Measurements from ENCODE around the gene SUPT6H.
"Not testable (repeated sequence)": the region's sequence is repeated elsewhere in the genome, so short reads cannot be mapped to it uniquely, and the experiment has no call there.

The SUPT6H gene

GRCh38 chr17:28646039-28646754 is 15.8 kb upstream of the SUPT6H start:
- Histone ChIP-seq H3K36me3 (ENCODE audit: control insufficient read depth in 1 of 2, insufficient read depth in 2 of 2, low read length in 2 of 2) (peaks cover 17 to 38% of the 10 kb centered on the region in 2 donors), H3K9me3 (ENCODE audit: control insufficient read depth in 1 of 2, low read length in 2 of 2) (no peaks in the 10 kb centered on the region), H3K27me3 (ENCODE audit: control insufficient read depth in 1 of 2, insufficient read depth in 2 of 2, low read length in 2 of 2) (no peaks in the 10 kb centered on the region), H3K9ac (ENCODE audit: low read depth in 1 of 2, low read length in 2 of 2) (peak overlapping the region; percentile 81 to 82), H3K4me3 (ENCODE audit: low read depth in 1 of 2, low read length in 2 of 2) (peak overlapping the region; percentile 82 to 94), H3K4me1 (ENCODE audit: control insufficient read depth in 1 of 2, insufficient read depth in 2 of 2, low read length in 2 of 2) (peaks cover 30 to 42% of the 10 kb centered on the region in 2 donors), H3K27ac (ENCODE audit: low read depth, low read length) (peak overlapping the region; percentile 82)

GRCh38 chr17:28648698-28649097 is 13.3 kb upstream of the SUPT6H start:
- H3K9ac ChIP-seq (ENCODE audit: low read depth in 1 of 2, low read length in 2 of 2) = no peak overlapping the region
- no peaks in the 10 kb centered on the region for H3K27me3 ChIP-seq (ENCODE audit: control insufficient read depth in 1 of 2, insufficient read depth in 2 of 2, low read length in 2 of 2)
- H3K4me3 ChIP-seq (ENCODE audit: low read depth in 1 of 2, low read length in 2 of 2) = no peak overlapping the region
- peaks cover 17 to 30% of the 10 kb centered on the region in 2 donors for H3K4me1 ChIP-seq (ENCODE audit: control insufficient read depth in 1 of 2, insufficient read depth in 2 of 2, low read length in 2 of 2)
- peaks cover 7 to 29% of the 10 kb centered on the region in 2 donors for H3K36me3 ChIP-seq (ENCODE audit: control insufficient read depth in 1 of 2, insufficient read depth in 2 of 2, low read length in 2 of 2)
- H3K27ac ChIP-seq (ENCODE audit: low read depth, low read length) = no peak overlapping the region
- H3K9me3 ChIP-seq (ENCODE audit: control insufficient read depth in 1 of 2, low read length in 2 of 2) = no peaks in the 10 kb centered on the region

- Histone ChIP-seq H3K27ac (ENCODE audit: low read depth, low read length) (no peak overlapping the region), H3K9ac (ENCODE audit: low read depth in 1 of 2, low read length in 2 of 2) (no peak overlapping the region), H3K4me1 (ENCODE audit: control insufficient read depth in 1 of 2, insufficient read depth in 2 of 2, low read length in 2 of 2) (peaks cover 0 to 3% of the 10 kb centered on the region in 2 donors), H3K9me3 (ENCODE audit: control insufficient read depth in 1 of 2, low read length in 2 of 2) (no peaks in the 10 kb centered on the region), H3K36me3 (ENCODE audit: control insufficient read depth in 1 of 2, insufficient read depth in 2 of 2, low read length in 2 of 2) (peaks cover 4 to 35% of the 10 kb centered on the region in 2 donors), H3K4me3 (ENCODE audit: low read depth in 1 of 2, low read length in 2 of 2) (no peak overlapping the region), H3K27me3 (ENCODE audit: control insufficient read depth in 1 of 2, insufficient read depth in 2 of 2, low read length in 2 of 2) (no peaks in the 10 kb centered on the region)
Observed at GRCh38 chr17:28655160-28655559, 6.8 kb upstream of the SUPT6H start.

- Histone ChIP-seq H3K9me3 (ENCODE audit: control insufficient read depth in 1 of 2, low read length in 2 of 2) (no peaks in the 10 kb centered on the region), H3K4me3 (ENCODE audit: low read depth in 1 of 2, low read length in 2 of 2) (no peak overlapping the region), H3K36me3 (ENCODE audit: control insufficient read depth in 1 of 2, insufficient read depth in 2 of 2, low read length in 2 of 2) (peaks cover 4 to 21% of the 10 kb centered on the region in 2 donors), H3K27me3 (ENCODE audit: control insufficient read depth in 1 of 2, insufficient read depth in 2 of 2, low read length in 2 of 2) (no peaks in the 10 kb centered on the region), H3K4me1 (ENCODE audit: control insufficient read depth in 1 of 2, insufficient read depth in 2 of 2, low read length in 2 of 2) (peaks cover 5 to 13% of the 10 kb centered on the region in 2 donors), H3K9ac (ENCODE audit: low read depth in 1 of 2, low read length in 2 of 2) (no peak overlapping the region), H3K27ac (ENCODE audit: low read depth, low read length) (no peak overlapping the region)
Observed at GRCh38 chr17:28657756-28658155, 4.2 kb upstream of the SUPT6H start.

GRCh38 chr17:28658342-28658741 is 3.7 kb upstream of the SUPT6H start:
- H3K27me3 ChIP-seq (ENCODE audit: control insufficient read depth in 1 of 2, insufficient read depth in 2 of 2, low read length in 2 of 2); H3K27ac ChIP-seq (ENCODE audit: low read depth, low read length); H3K9me3 ChIP-seq (ENCODE audit: control insufficient read depth in 1 of 2, low read length in 2 of 2); H3K4me3 ChIP-seq (ENCODE audit: low read depth in 1 of 2, low read length in 2 of 2); H3K9ac ChIP-seq (ENCODE audit: low read depth in 1 of 2, low read length in 2 of 2): not testable (repeated sequence)
- peaks cover 4 to 21% of the 10 kb centered on the region in 2 donors for H3K36me3 ChIP-seq (ENCODE audit: control insufficient read depth in 1 of 2, insufficient read depth in 2 of 2, low read length in 2 of 2)
- H3K4me1 ChIP-seq (ENCODE audit: control insufficient read depth in 1 of 2, insufficient read depth in 2 of 2, low read length in 2 of 2) = peaks cover 10 to 18% of the 10 kb centered on the region in 2 donors

GRCh38 chr17:28658766-28659496 is 3.1 kb upstream of the SUPT6H start:
- H3K27me3 ChIP-seq (ENCODE audit: control insufficient read depth in 1 of 2, insufficient read depth in 2 of 2, low read length in 2 of 2); H3K4me3 ChIP-seq (ENCODE audit: low read depth in 1 of 2, low read length in 2 of 2); H3K9me3 ChIP-seq (ENCODE audit: control insufficient read depth in 1 of 2, low read length in 2 of 2); H3K9ac ChIP-seq (ENCODE audit: low read depth in 1 of 2, low read length in 2 of 2); H3K27ac ChIP-seq (ENCODE audit: low read depth, low read length): not testable (repeated sequence)
- Histone ChIP-seq H3K36me3 (ENCODE audit: control insufficient read depth in 1 of 2, insufficient read depth in 2 of 2, low read length in 2 of 2) (peaks cover 4 to 17% of the 10 kb centered on the region in 2 donors), H3K4me1 (ENCODE audit: control insufficient read depth in 1 of 2, insufficient read depth in 2 of 2, low read length in 2 of 2) (peaks cover 13 to 24% of the 10 kb centered on the region in 2 donors)

GRCh38 chr17:28659497-28659881 is 2.5 kb upstream of the SUPT6H start:
- H3K4me3 ChIP-seq (ENCODE audit: low read depth in 1 of 2, low read length in 2 of 2); H3K9ac ChIP-seq (ENCODE audit: low read depth in 1 of 2, low read length in 2 of 2); H3K9me3 ChIP-seq (ENCODE audit: control insufficient read depth in 1 of 2, low read length in 2 of 2); H3K27me3 ChIP-seq (ENCODE audit: control insufficient read depth in 1 of 2, insufficient read depth in 2 of 2, low read length in 2 of 2); H3K27ac ChIP-seq (ENCODE audit: low read depth, low read length): not testable (repeated sequence)
- Histone ChIP-seq H3K4me1 (ENCODE audit: control insufficient read depth in 1 of 2, insufficient read depth in 2 of 2, low read length in 2 of 2) (peaks cover 13 to 26% of the 10 kb centered on the region in 2 donors), H3K36me3 (ENCODE audit: control insufficient read depth in 1 of 2, insufficient read depth in 2 of 2, low read length in 2 of 2) (peaks cover 4 to 13% of the 10 kb centered on the region in 2 donors)

- Histone ChIP-seq H3K27me3 (ENCODE audit: control insufficient read depth in 1 of 2, insufficient read depth in 2 of 2, low read length in 2 of 2) (no peaks in the 10 kb centered on the region), H3K36me3 (ENCODE audit: control insufficient read depth in 1 of 2, insufficient read depth in 2 of 2, low read length in 2 of 2) (peaks cover 0 to 14% of the 10 kb centered on the region in 2 donors), H3K27ac (ENCODE audit: low read depth, low read length) (peak overlapping the region; percentile 95), H3K4me1 (ENCODE audit: control insufficient read depth in 1 of 2, insufficient read depth in 2 of 2, low read length in 2 of 2) (peaks cover 13 to 26% of the 10 kb centered on the region in 2 donors), H3K9ac (ENCODE audit: low read depth in 1 of 2, low read length in 2 of 2) (peak overlapping the region; percentile 96 to 99), H3K9me3 (ENCODE audit: control insufficient read depth in 1 of 2, low read length in 2 of 2) (no peaks in the 10 kb centered on the region), H3K4me3 (ENCODE audit: low read depth in 1 of 2, low read length in 2 of 2) (peak overlapping the region; percentile 96 to 98)
Observed at GRCh38 chr17:28662527-28662829, 473 bp downstream of the SUPT6H start.

GRCh38 chr17:28663723-28664122 is 1.7 kb downstream of the SUPT6H start:
- Histone ChIP-seq H3K27me3 (ENCODE audit: control insufficient read depth in 1 of 2, insufficient read depth in 2 of 2, low read length in 2 of 2) (no peaks in the 10 kb centered on the region), H3K27ac (ENCODE audit: low read depth, low read length) (no peak overlapping the region), H3K9ac (ENCODE audit: low read depth in 1 of 2, low read length in 2 of 2) (peak overlapping the region in 1 of 2 donors; percentile 96), H3K4me3 (ENCODE audit: low read depth in 1 of 2, low read length in 2 of 2) (peak overlapping the region; percentile 48 to 96), H3K9me3 (ENCODE audit: control insufficient read depth in 1 of 2, low read length in 2 of 2) (no peaks in the 10 kb centered on the region), H3K4me1 (ENCODE audit: control insufficient read depth in 1 of 2, insufficient read depth in 2 of 2, low read length in 2 of 2) (peaks cover 13 to 26% of the 10 kb centered on the region in 2 donors), H3K36me3 (ENCODE audit: control insufficient read depth in 1 of 2, insufficient read depth in 2 of 2, low read length in 2 of 2) (peaks cover 0 to 17% of the 10 kb centered on the region in 2 donors)

- Histone ChIP-seq H3K27me3 (ENCODE audit: control insufficient read depth in 1 of 2, insufficient read depth in 2 of 2, low read length in 2 of 2) (no peaks in the 10 kb centered on the region), H3K36me3 (ENCODE audit: control insufficient read depth in 1 of 2, insufficient read depth in 2 of 2, low read length in 2 of 2) (peaks cover 8 to 26% of the 10 kb centered on the region in 2 donors), H3K4me3 (ENCODE audit: low read depth in 1 of 2, low read length in 2 of 2) (no peak overlapping the region), H3K27ac (ENCODE audit: low read depth, low read length) (no peak overlapping the region), H3K4me1 (ENCODE audit: control insufficient read depth in 1 of 2, insufficient read depth in 2 of 2, low read length in 2 of 2) (peaks cover 12 to 19% of the 10 kb centered on the region in 2 donors), H3K9me3 (ENCODE audit: control insufficient read depth in 1 of 2, low read length in 2 of 2) (no peaks in the 10 kb centered on the region), H3K9ac (ENCODE audit: low read depth in 1 of 2, low read length in 2 of 2) (no peak overlapping the region)
Observed at GRCh38 chr17:28665994-28666393, 4.0 kb downstream of the SUPT6H start.
